ENCODE measurements around the gene BCAR3.

BCAR3 gene

GRCh38 chr1:93635614-93636543 is 45.8 kb downstream of the BCAR3 start:
- DNase-seq, result no peak

GRCh38 chr1:93633313-93633712 is 48.3 kb downstream of the BCAR3 start:
- no peak for DNase-seq

- DNase-seq, result no peak
Measured at GRCh38 chr1:93631626-93632365, 49.8 kb downstream of the BCAR3 start.

GRCh38 chr1:93630168-93630567 is 51.5 kb downstream of the BCAR3 start:
- no peak for DNase-seq

- DNase-seq, result peak; percentile 32 to 59
Measured at GRCh38 chr1:93629101-93630059, 52.3 kb downstream of the BCAR3 start.

GRCh38 chr1:93628681-93629080 is 53.0 kb downstream of the BCAR3 start:
- DNase-seq, result no peak

GRCh38 chr1:93625582-93626327 is 55.9 kb downstream of the BCAR3 start:
- DNase-seq, result no peak

- DNase-seq, result no peak
Measured at GRCh38 chr1:93623875-93624274, 57.8 kb downstream of the BCAR3 start.

- DNase-seq, result no peak
Measured at GRCh38 chr1:93623436-93623835, 58.2 kb downstream of the BCAR3 start.

- no peak for DNase-seq
Measured at GRCh38 chr1:93621246-93621645, 60.4 kb downstream of the BCAR3 start.

- DNase-seq, result no peak
Measured at GRCh38 chr1:93620841-93621210, 60.8 kb downstream of the BCAR3 start.

- no peak for DNase-seq
Measured at GRCh38 chr1:93620172-93620840, 61.3 kb downstream of the BCAR3 start.

GRCh38 chr1:93619507-93620171 is 62.0 kb downstream of the BCAR3 start:
- peak; percentile 7 to 14 for DNase-seq

- no peak for DNase-seq
Measured at GRCh38 chr1:93617670-93618499, 63.8 kb downstream of the BCAR3 start.

- peak; percentile 14 to 76 for DNase-seq
Measured at GRCh38 chr1:93616996-93617669, 64.5 kb downstream of the BCAR3 start.

GRCh38 chr1:93616221-93616995 is 65.2 kb downstream of the BCAR3 start:
- no peak for DNase-seq

GRCh38 chr1:93615582-93616150 is 66.0 kb downstream of the BCAR3 start:
- no peak for DNase-seq

- no peak for DNase-seq
Measured at GRCh38 chr1:93614986-93615581, 66.6 kb downstream of the BCAR3 start.

Data from NCI-H2081 (cell line).